ENCODE measurements around the gene ASPM. TPM values are rescaled to one million over a fixed set of nuclear protein-coding genes. Genes with fewer than 3 reads are reported as not detected.

The ASPM gene
- total and polyA plus RNA-seq, 9 of the 15 experiments (the other 6 are each of a cell fraction or from before 2014, with no cell fraction given): 22.7 to 84.4 (median 46.4) TPM

- TF ChIP-seq NKRF (IDR thresholded peaks at IDR 0.05; ENCODE audit: borderline replicate concordance) (peak; percentile 88), ARNT (IDR thresholded peaks at IDR 0.05) (0 out of 4 replicates have a peak, but pooled peaks of 1 of the 2 experiments have one; percentile 39), CBFB (CRISPR knock-in tag; IDR thresholded peaks at IDR 0.05) (no peak), YY1 (IDR thresholded peaks at IDR 0.05; ENCODE audit: borderline replicate concordance in 1 of 3, control insufficient read depth in 1 of 3, extremely low read depth in 1 of 3, insufficient read depth in 3 of 3, insufficient read length in 1 of 3, insufficient replicate concordance in 2 of 3, low read depth in 1 of 3, low read length in 2 of 3) (peak; percentile 22 to 85 (median 67)), TAF1 (IDR thresholded peaks at IDR 0.05; ENCODE audit: control insufficient read depth, extremely low read depth, insufficient read depth, low read length, severe bottlenecking) (peak; percentile 58), BRF2 (IDR thresholded peaks at IDR 0.05; ENCODE audit: borderline replicate concordance, insufficient read depth, insufficient read length) (no peak), ZNF263 (CRISPR knock-in tag; IDR thresholded peaks at IDR 0.05; ENCODE audit: borderline replicate concordance) (peak; percentile 28), REST (IDR thresholded peaks at IDR 0.05; ENCODE audit: borderline replicate concordance) (no peak), REST (CRISPR knock-in tag; IDR thresholded peaks at IDR 0.05; ENCODE audit: low read depth) (no peak), CREB1 (IDR thresholded peaks at IDR 0.05) (peak; percentile 56), CREB1 (CRISPR knock-in tag; IDR thresholded peaks at IDR 0.05) (peak; percentile 59), ETS1 (conservative IDR thresholded peaks at IDR 0.05; ENCODE audit: control insufficient read depth, low read depth, low read length) (peak; percentile 58; the same call in 1 of the 2 replicates)
Measured at GRCh38 chr1:197146101-197147095, at the start of gene ASPM (continued).
